PC-3 (cell line): ENCODE measurements around the gene HPGD. TPM values are rescaled to one million over a fixed set of nuclear protein-coding genes. Genes with fewer than 3 reads are reported as not detected.

Experiments
- ATAC-seq: fragments of 200-7000 bp; cut with Tn5 transposase; 2 replicates; pipeline ENCODE4 v1.9.1; 2020; ENCODE audit warnings: mild to moderate bottlenecking, moderate library complexity
- BruUV-seq: library from RNA; stranded (reverse); fragments of 400-500 nt; replicated peaks from 2 replicates; lab custom pipeline; 2021; lab: Mats Ljungman, UMichigan
- CTCF ChIA-PET: fragments of 300-600 bp; sonication (Branson Sonifier 250); formaldehyde crosslinking; loops from one replicate; lab custom pipeline; 2022; ENCODE audit warnings: antibody characterized with exemption; lab: Charles Lee
- POLR2A ChIA-PET: fragments of 300-600 bp; sonication (Branson Sonifier 250); formaldehyde crosslinking; loops from one replicate; lab custom pipeline; 2022; ENCODE audit warnings: antibody characterized with exemption; ENCODE audit not compliant: unreplicated experiment; lab: Charles Lee
- DNase-seq: peaks from one replicate; pipeline ENCODE4 v3.0.0-alpha.2; 2015
- H2AFZ ChIP-seq: fragments of 300-600 bp; sonication (generic); 2 replicates; pipeline ENCODE4 v1.6.0; 2016; ENCODE audit warnings: antibody characterized with exemption, low read length
- H3F3A ChIP-seq: fragments of 300-600 bp; sonication (generic); one replicate; pipeline ENCODE4 v1.6.0; 2017; ENCODE audit warnings: antibody characterized with exemption, low read length, control low read depth, mild to moderate bottlenecking; ENCODE audit not compliant: unreplicated experiment
- H3K27ac ChIP-seq: fragments of 300-600 bp; sonication (generic); 2 replicates; pipeline ENCODE4 v1.5.1; 2016; ENCODE audit warnings: mild to moderate bottlenecking, low read length
- H3K27me3 ChIP-seq: fragments of 300-600 bp; sonication (generic); 2 replicates; pipeline ENCODE4 v1.6.1; 2016; ENCODE audit warnings: low read length, mixed read lengths
- H3K36me3 ChIP-seq: fragments of 300-600 bp; sonication (generic); 2 replicates; pipeline ENCODE4 v1.6.1; 2016; ENCODE audit warnings: low read depth, mixed run types, low read length, mixed read lengths
- H3K4me1 ChIP-seq: fragments of 300-600 bp; sonication (generic); 2 replicates; pipeline ENCODE4 v1.5.1; 2016; ENCODE audit warnings: low read length; ENCODE audit not compliant: insufficient read depth
- H3K4me2 ChIP-seq: fragments of 300-600 bp; sonication (generic); 2 replicates; pipeline ENCODE4 v1.6.0; 2016; ENCODE audit warnings: low read length
- H3K4me3 ChIP-seq: fragments of 300-600 bp; sonication (generic); 2 replicates; pipeline ENCODE4 v1.5.1; 2016; ENCODE audit warnings: mild to moderate bottlenecking, low read length, mixed read lengths
- H3K79me2 ChIP-seq: fragments of 300-600 bp; sonication (generic); 2 replicates; pipeline ENCODE4 v1.6.1; 2017; ENCODE audit warnings: low read length, mixed read lengths
- H3K9ac ChIP-seq: fragments of 300-600 bp; sonication (generic); 2 replicates; pipeline ENCODE4 v1.6.0; 2016; ENCODE audit warnings: mild to moderate bottlenecking, low read length
- H3K9me2 ChIP-seq: fragments of 300-600 bp; sonication (generic); replicated peaks from 2 replicates; pipeline ENCODE4 v1.6.1; 2016; ENCODE audit warnings: mixed run types, low read length, mixed read lengths
- H3K9me3 ChIP-seq: fragments of 300-600 bp; sonication (generic); 2 replicates; pipeline ENCODE4 v1.6.1; 2016; ENCODE audit warnings: low read length, mixed read lengths
- H4K20me1 ChIP-seq: fragments of 300-600 bp; sonication (generic); 2 replicates; pipeline ENCODE4 v1.6.1; 2016; ENCODE audit warnings: low read length, mixed read lengths
- EZH2 ChIP-seq: fragments of 300-600 bp; sonication (generic); IDR thresholded peaks from one replicate; pipeline ENCODE4 v1.6.1; 2017; ENCODE audit warnings: antibody characterized with exemption, mild to moderate bottlenecking, low read length; ENCODE audit not compliant: unreplicated experiment
- EZH2phosphoT487 ChIP-seq: fragments of 300-600 bp; sonication (generic); IDR thresholded peaks from 2 replicates; pipeline ENCODE4 v1.6.1; 2018; ENCODE audit warnings: mild to moderate bottlenecking, antibody characterized with exemption, low read length, borderline replicate concordance
- intact Hi-C: fragments of 100-400 bp; cut with micrococcal nuclease; formaldehyde crosslinking; loops from 2 replicates; pipeline ENCODE4 v1.9.0; 2023
- total RNA-seq: library from RNA; depleted of rRNA; stranded (reverse); fragments of >200 nt; gene quantifications from 2 replicates; pipeline ENCODE4 v1.2.3, GENCODE V29; 2014
- TF ChIP-seq, protein P1 (sequence below): fragments of 300-600 bp; sonication (generic); conservative IDR thresholded peaks from 2 replicates; pipeline ENCODE4 v1.5.1; 2017; ENCODE audit warnings: antibody characterized with exemption, low read depth, mild to moderate bottlenecking, low read length

HPGD gene
- total RNA-seq, 1 experiment from 2014 or later: 33.5 TPM

DNA sequence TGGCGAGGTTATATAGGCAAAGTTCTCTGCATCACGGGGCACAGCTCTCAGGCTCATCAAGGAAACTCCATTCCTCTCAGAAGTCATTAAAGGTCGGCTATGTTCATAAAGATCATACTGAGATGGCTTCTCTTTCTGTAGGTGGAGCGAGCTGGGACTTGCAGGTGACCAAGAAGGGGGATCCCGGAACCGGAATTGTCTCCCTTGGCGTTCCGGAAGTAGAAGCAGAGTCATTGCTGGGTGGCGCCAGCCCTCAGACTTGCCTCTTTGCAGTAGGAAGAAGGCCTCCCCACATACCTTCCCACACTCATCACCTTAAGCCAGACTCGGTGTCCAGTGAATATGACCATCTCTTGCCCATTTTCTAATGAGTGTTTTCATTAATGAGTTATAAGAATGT is 17.9 kb upstream of the HPGD start:
- H3K9me2 ChIP-seq: no peaks in the 10 kb centered on the region
- H3K4me2 ChIP-seq: no peak overlapping the region
- H4K20me1 ChIP-seq: no peaks in the 10 kb centered on the region
- ChIA-PET POLR2A (no interaction called here), CTCF (no interaction called here)
- no peaks in the 10 kb centered on the region for H3K27me3 ChIP-seq
- H3K4me3 ChIP-seq: no peak overlapping the region
- H3K79me2 ChIP-seq: no peaks in the 10 kb centered on the region
- no peak overlapping the region for H2AFZ ChIP-seq
- DNase-seq: no peak
- H3K9me3 ChIP-seq: no peaks in the 10 kb centered on the region
- no TSS peak for BruUV-seq
- intact Hi-C loops: no loop called here
- H3K9ac ChIP-seq: no peak overlapping the region
- TF ChIP-seq EZH2phosphoT487 (no peak), EZH2 (no peak)
- TF ChIP-seq, protein P1, sequence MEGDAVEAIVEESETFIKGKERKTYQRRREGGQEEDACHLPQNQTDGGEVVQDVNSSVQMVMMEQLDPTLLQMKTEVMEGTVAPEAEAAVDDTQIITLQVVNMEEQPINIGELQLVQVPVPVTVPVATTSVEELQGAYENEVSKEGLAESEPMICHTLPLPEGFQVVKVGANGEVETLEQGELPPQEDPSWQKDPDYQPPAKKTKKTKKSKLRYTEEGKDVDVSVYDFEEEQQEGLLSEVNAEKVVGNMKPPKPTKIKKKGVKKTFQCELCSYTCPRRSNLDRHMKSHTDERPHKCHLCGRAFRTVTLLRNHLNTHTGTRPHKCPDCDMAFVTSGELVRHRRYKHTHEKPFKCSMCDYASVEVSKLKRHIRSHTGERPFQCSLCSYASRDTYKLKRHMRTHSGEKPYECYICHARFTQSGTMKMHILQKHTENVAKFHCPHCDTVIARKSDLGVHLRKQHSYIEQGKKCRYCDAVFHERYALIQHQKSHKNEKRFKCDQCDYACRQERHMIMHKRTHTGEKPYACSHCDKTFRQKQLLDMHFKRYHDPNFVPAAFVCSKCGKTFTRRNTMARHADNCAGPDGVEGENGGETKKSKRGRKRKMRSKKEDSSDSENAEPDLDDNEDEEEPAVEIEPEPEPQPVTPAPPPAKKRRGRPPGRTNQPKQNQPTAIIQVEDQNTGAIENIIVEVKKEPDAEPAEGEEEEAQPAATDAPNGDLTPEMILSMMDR: no peak
- H3K36me3 ChIP-seq: no peaks in the 10 kb centered on the region
- H3F3A ChIP-seq: peaks cover 3% of the 10 kb centered on the region
- no peak for ATAC-seq
- peaks cover 19% of the 10 kb centered on the region for H3K4me1 ChIP-seq
- no peak overlapping the region for H3K27ac ChIP-seq

DNA sequence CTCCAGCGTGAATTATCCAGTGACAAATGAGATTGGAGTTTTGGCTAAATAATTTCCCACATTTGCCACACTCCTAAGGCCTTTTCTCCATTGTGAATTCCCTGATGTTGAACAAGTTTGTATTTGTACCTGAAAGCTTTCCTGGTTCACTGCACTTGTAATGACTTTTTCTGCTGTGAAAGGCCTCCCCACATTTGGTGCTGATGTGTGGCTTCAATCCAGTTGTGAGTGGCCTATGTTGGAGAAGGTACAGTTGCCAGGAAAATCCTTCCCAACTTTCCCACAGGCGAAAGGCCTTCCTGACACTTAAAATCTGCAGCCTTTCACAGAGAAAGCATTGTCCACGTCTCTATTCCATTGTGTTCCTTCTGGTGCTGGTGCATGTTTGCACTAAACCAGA is 17.3 kb upstream of the HPGD start:
- peak overlapping the region; percentile 23; the same call in 1 of the 2 replicates for H3K9ac ChIP-seq
- H3K9me3 ChIP-seq: no peaks in the 10 kb centered on the region
- no peak for TF ChIP-seq EZH2phosphoT487
- TF ChIP-seq, protein P1: no peak
- TF ChIP-seq EZH2: no peak
- no peaks in the 10 kb centered on the region for H3K27me3 ChIP-seq
- H3F3A ChIP-seq: peaks cover 3% of the 10 kb centered on the region
- no TSS peak for BruUV-seq
- no peaks in the 10 kb centered on the region for H4K20me1 ChIP-seq
- ChIA-PET CTCF (no interaction called here), POLR2A (no interaction called here)
- H3K4me1 ChIP-seq: peaks cover 19% of the 10 kb centered on the region
- peak overlapping the region; percentile 96 for H3K27ac ChIP-seq
- no peaks in the 10 kb centered on the region for H3K79me2 ChIP-seq
- no peaks in the 10 kb centered on the region for H3K36me3 ChIP-seq
- intact Hi-C loops: no loop called here
- DNase-seq (no peak), ATAC-seq (no peak)
- H3K4me3 ChIP-seq: no peak overlapping the region
- no peak overlapping the region for H2AFZ ChIP-seq
- no peaks in the 10 kb centered on the region for H3K9me2 ChIP-seq
- H3K4me2 ChIP-seq: no peak overlapping the region

DNA sequence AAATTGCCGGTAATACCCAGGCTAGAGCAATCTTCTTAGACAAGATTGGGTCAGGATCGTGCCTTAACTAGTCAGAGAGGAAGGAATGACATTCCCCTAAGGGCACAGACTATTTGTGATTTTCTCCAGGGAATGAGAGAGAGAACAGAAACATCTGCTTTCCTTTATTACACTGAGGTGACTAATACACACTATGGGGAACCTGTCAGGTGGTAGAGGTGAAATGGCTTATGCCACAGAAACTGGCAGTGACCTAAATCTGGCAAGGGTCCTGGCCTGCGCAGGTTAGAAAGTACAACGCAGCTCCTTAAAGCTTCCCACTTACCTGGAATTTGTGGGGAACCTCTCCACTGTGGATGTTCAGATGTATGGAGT is 16.6 kb upstream of the HPGD start:
- Histone ChIP-seq H4K20me1 (no peaks in the 10 kb centered on the region), H3K36me3 (no peaks in the 10 kb centered on the region), H3K4me2 (peak overlapping the region; percentile 51), H3K9ac (peak overlapping the region; percentile 76), H3K79me2 (no peaks in the 10 kb centered on the region), H3K4me1 (peaks cover 19% of the 10 kb centered on the region), H3F3A (peaks cover 3% of the 10 kb centered on the region), H3K27me3 (no peaks in the 10 kb centered on the region), H3K9me3 (no peaks in the 10 kb centered on the region), H3K9me2 (no peaks in the 10 kb centered on the region), H2AFZ (no peak overlapping the region), H3K27ac (peak overlapping the region; percentile 96), H3K4me3 (no peak overlapping the region)
- TF ChIP-seq, protein P1: no peak
- ATAC-seq (peak; percentile 28; the same call in 1 of the 2 replicates), DNase-seq (peak; percentile 63)
- CTCF ChIA-PET: no interaction called here
- BruUV-seq: no TSS peak
- intact Hi-C loops: no loop called here
- POLR2A ChIA-PET: no interaction called here
